Stimulated activated CD8-positive, alpha-beta memory T cell treated with anti-CD3 and anti-CD28 coated beads, Interleukin-7, amount 100 ng/mL, for 24 hours (primary cell): ENCODE measurements around the gene TNFAIP2.

ENCODE experiments used
- DNase-seq: peaks from one replicate; pipeline ENCODE4 v3.0.0-alpha.2; 2020; ENCODE audit warnings: low read depth

The TNFAIP2 gene

GRCh38 chr14:103094406-103095209 is 28.7 kb upstream of the TNFAIP2 start, which contains the start of gene EXOC3L4:
EXOC3L4 (plus strand) TSS chr14:103094725; CDS start chr14:103100220, 5,495 bp downstream.
- no peak for DNase-seq

DNA sequence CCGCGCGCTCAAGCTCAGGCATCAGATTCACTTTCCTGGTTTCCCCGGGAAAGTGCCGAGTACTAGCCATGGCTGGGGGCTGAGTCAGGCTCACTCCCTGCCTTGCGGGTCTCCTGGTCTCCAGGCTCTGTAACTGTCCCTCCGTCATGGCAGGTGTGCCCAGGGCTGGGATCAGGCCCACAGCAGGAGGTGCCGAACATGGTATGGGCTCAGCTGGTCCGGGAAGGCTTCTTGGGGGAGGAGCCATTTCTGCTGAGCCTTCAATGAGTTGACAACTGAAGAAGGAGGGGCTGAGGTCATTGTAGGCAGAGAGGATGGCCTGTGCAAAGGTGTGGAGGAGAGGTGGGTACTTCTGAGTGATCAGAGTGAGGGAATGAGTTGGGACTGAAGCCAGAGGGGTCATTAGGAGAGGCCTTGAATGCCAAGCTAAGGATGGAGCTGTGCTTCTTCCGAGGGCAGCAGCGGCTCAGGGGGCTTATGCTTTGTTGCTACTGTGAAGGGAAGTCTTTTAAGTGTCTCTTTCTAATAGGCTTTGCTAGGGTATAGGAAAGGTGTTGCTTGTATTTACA is 28.0 kb upstream of the TNFAIP2 start:
- no peak for DNase-seq

DNA sequence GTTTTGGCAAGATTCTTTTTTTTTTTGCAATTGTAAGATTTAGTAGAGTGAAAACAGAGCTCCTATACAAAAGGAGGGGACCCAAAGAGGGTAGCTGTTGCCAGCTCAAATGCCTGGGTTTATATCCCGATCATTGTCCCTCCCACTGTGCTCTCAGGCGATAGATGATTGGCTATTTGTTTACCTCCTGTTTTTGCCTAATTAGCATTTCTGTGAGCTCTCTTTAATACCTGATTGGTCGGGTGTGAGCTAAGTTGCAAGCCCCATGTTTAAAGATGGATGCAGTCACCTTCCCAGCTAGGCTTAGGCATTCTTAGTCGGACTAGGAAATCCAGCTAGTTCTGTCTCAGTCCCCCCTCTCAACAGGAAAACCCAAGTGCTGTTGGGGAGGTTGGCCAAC is 26.9 kb upstream of the TNFAIP2 start:
- no peak for DNase-seq

DNA sequence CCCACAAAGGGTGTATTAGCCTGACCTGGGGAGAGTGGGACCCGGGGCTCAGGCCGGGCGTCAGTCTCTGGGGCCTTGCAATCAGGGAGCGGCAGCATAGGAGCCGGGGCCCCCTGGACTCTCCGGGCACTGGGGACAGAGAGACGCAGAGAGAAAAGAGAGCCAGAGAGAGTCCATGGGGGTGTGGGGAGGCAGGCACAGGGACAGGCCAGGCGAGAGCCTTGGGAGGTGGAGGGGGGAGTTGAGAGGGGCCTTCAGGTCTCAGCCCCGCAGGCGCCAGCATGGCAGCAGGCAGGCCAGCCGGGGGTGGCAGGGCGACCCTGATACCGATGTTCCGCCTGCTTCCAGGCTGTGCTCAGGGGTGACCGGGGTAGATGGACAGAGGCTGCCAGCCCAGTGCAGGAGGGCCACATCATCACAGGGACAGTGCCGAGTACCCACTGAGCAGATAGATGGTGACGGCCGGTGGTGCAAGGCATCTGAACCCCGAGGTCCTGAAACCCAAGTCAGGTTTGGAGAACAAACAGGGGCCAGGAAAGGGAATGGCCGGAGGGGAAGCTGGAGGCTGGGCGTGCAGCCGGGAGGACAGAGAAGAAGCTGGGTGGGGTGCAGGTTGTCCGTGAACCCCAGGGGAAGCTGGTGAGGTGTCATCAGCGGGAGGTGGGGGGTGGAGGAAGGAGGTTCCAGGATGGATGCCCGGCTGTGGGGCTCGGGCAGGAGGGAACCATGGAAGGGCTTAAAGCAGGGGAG is 25.8 kb upstream of the TNFAIP2 start:
- no peak for DNase-seq

DNA sequence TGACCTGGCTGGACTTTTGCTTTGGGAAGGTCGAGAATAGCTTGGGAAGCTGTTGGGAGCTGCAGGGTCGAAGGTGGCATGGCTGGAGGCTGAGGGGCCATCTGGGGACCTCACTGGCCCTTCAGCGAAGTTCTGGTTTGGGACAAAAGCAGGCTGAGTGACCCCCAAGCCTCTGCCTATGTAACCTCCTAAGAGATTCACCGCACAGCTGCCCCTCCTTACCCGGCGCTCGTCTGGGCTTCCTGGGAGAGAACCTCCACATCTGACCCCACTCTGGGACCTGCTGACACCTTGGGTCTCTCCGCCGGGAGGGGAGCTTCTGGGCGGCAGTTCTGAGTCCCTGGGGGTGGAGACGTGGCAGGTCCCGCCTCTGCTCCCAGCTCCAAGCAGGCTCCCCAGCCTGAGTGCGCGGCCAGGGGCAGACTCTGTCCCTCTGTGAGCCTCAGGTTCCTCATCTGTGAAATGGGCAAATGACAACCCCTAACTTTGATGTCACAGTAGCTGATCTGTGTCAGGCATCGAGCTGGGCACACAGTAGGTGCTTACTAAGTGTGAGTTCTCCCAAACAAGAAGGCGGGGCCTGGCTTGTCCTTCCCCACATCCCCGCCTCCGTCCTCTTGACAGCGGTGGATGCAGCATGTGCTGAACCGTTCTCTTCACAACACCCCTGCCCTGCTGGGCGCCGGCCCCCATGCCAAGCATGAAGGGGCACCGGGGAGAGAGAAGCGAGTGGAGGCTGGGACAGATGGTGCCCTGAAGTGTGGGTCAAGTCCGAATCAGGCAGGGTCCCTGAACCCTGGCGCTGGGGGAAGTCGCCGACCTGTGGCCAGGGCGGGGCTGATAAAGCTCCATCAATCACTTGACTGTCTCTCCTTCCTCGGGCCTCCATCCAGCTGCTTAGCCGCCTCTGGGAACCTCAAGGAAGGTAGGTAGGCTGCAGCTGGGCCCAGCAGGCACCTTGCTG is 25.0 kb upstream of the TNFAIP2 start:
- DNase-seq, result no peak

DNA sequence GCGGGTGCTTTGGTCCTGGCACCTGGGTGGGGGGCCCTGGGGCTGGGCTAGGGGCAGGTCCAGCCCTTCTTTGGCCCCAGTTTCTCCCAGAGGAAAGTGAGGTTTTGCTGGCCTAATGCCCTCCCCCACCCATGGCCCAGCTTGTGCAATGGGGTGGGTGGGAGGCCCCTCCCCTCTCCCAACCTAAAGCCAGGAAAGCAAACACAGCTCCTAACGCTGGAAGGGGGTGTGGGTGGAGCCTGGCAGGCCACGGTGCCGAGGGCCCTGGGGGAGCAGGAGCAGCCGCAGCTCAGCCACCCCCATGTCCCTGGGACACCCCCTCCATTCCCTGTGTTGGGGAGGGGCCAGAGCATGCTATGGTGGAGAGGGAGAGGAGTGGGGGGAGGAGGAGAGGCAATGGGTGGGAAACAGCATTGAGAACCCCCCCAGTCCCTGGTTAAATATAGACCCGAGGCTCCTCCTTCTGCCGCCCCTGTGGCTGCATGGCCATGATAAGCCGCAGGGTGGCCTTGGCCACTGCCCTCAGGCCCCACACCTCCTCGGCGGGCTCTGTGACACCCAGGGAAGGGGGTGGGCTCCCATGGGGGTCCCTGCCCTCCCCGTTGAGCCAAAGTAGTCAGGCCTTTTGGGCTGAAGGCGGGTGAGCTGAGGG is 24.1 kb upstream of the TNFAIP2 start:
- DNase-seq, result no peak

- DNase-seq, result no peak
Observed at GRCh38 chr14:103099733-103100280, 23.5 kb upstream of the TNFAIP2 start.

DNA sequence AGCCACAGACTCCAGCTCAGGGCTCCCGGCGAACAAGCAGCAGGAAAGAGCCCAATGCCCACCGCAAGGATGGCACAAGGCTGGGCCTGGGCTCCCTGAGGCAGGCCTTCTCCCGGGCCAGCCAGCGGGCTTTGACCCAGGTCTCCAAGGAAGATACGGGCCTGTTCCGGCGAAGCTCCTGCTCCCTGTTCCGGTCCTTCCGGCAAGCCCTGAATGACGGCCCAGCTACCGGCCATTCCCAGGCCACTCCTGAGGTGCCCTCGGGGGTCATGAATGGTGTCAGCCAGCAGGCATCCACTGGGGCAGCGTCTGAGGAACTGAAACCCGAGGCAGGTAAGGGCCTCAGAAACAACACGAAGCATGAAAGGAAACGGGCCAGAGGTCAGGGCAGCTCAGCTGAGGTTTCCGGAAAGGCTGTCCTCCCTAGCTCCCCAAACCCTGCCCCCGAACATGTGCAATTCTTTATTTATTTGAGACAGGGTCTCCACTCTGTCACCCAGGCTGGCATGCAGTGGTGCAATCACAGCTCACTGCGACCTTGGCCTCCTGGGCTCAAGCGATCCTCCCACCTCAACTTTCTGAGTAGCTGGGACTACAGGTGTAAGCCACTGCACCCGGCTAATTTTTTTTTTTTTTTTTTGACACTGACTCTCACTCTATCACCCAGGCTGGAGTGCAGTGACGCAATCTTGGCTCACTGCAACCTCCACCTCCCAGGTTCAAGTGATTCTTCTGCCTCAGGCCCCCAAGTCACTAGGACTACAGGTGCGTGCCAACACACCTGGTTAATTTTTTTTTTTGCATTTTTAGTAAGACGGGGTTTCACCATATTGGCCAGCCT is 22.8 kb upstream of the TNFAIP2 start:
- no peak for DNase-seq

DNA sequence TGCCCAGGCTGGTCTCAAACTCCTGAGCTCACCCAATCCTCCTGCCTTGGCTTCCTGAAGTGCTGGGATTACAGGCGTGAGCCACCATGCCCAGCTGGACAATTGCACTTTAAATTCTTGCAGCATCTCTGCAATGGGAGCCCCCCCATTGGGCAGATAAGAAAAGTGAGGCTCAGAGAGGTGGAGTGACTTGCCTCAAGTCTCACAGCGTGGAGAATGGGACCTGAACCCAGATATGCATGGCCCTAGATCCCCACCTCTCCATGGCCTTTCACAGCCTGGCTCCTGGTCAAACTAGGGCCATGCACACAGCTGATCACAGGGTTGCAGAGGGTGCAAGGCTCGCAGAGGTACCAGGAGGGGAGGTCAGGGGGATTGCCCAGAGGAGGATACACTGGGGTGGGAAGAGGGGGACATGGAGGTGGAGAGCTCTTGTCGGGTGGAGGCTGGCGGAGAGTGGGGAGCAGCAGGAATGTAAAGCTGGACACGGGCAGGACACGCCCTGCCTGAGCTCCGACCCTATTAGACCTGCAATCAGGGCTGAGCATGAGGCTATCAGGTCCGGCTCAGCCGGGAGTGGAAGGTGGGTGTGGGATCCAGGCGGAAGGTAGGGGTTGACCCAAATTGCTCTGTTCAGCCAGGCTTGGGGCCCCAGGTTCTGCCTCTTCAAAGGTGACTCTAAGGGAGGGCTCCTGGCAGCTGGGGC is 21.9 kb upstream of the TNFAIP2 start:
- no peak for DNase-seq

DNA sequence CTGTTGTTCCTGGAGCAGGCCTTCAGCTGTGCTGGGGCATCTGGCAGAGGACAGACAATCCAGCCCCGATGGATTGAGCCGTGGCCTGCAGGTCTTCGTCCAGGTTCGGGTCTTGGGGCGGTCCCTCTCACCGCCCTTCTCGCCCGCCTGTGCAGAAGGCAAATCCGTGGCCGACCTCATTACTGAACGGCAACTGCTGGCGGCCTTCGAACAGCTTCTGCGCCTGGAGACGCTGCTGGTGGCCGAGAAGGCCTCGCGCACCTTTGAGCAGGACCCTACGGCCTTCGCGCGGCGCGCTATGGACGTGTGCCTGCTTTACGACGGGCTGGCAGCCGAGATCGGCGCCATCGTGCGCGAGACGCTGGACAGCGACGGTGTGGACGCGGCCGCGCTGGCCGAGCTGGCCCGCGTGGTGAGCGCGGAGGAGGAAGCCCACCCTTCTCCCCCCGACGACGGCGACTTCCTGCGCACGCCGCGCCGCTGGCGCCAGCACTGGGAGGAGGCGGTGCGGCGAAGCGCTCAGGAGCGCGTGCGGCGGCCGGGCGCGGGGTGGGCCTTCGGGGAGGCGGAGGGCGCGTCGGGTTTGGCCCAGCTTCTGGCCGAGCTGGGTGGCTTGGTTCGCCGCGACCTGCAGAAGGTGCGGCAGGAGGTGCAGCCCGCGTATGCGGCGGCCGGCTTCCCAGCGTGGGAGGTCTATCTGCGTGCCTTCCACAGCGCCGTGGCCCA is 21.1 kb upstream of the TNFAIP2 start:
- no peak for DNase-seq

DNA sequence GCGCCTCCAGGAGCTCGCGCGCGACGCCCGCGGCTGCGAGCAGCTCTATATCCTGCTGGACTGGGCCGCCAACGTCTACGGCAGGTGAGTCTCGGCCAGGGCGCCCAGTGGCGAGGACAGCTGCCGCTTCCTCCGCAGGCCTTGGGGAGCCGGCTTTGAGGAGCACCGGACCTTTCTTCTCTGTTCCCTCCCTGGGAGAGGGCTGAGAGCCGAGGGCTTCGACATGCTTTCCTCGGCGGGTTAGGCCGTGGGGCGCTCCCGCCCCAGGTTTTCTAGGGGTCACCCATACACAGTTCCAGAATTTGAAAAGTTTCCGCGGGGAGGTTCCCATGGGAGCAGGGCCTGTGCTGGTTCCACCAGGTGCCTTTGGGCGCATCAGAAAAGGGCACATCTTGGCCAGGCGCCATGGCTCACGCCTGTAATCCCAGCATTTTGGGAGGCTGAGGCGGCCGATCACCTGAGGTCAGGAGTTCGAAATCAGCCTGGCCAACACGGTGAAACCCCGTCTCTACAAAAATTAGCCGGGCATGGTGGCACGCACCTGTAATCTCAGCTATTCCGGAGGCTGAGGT is 20.5 kb upstream of the TNFAIP2 start:
- no peak for DNase-seq

DNA sequence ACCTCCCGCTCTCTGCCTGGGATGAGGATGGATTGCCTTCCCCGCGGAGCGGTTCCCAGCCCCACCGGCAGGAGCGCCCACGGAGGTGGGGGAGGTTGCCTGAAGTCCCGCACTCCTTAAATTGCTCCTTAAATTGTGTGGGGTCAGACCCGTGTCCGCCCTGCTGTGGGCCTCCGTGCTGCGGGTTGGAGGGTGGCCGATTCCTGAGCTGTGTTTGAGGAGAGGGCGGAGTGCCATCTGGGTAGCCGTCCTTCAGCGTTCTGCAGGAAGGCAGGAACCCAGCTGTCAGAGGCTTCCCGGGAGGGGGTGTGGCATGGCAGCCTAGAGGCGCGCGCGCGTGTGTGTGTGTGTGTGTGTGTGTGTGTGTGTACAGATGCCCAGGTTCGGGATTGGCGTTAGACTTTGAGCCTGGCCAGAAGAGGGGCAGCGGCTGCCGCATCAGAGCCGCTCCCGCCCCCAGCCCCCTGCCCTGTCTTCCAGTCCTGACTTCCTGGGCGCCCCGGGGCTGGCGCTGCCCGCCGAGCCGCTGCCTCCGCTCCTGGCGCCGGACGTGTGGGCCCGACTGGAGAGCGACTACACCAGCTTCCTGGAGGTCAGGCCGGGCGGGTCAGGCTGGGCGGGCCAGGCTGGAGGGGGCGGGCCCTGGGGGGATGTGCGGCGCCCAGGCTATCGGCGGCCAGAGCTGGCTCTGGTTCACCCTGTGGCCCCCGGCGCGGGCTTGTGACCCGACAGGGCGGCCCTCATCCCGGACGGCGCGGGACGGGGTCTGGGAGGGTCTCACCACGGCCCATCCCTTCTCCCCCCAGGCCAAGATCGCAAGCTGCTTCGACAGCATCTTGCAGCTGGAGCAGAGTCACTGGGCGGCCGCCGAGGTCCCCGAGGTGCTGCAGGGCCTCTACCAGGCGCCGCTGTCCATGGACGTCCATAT is 19.5 kb upstream of the TNFAIP2 start:
- DNase-seq, result no peak

GRCh38 chr14:103104389-103104653 is 18.9 kb upstream of the TNFAIP2 start:
- DNase-seq, result no peak

GRCh38 chr14:103104654-103105452 is 18.4 kb upstream of the TNFAIP2 start:
- DNase-seq, result peak; percentile 51

DNA sequence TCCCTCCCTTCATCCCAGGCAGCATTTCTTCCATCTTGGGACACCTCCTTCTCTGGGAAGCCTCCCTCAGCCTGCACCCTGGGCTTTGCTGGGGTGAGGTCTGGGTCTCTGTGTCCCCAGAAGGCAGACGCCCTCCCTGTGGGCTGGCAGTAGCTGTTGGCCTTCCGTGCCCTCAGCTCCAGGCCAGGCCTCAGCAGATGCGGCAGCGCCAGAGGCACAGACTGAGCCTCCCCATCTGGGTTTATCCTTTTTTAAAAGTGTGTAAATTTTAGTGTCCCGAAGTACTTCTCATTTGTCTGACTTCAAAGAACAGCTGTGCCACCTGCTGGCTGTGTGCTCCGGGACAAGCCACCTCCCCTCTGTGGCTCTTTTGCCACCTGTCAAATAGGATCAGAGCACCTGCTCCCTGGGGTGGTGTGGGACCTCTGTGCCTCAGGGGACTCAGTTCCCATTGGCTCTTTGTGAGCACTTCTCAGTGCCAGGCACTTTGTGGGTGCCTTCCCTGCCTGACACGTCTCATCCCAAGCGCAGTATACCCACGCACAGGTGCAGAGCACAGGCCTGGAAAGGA is 17.6 kb upstream of the TNFAIP2 start:
- no peak for DNase-seq

- no peak for DNase-seq
Observed at GRCh38 chr14:103107455-103107854, 15.8 kb upstream of the TNFAIP2 start.
